Fibroblast of lung (primary cell): ENCODE results near the gene NEK10. TPM values are rescaled to one million over a fixed set of nuclear protein-coding genes. Genes with fewer than 3 reads are reported as not detected.

Experiments used
- DNase-seq, 2 donors: peaks; one replicate each; pipeline versions ENCODE4 v3.0.0 to v3.0.0-alpha.2; 2010; ENCODE audit warnings: low read depth in 2 of 2
- H2AFZ ChIP-seq: 2 replicates; pipeline ENCODE4 v1.5.1; 2012; ENCODE audit warnings: low read length, control low read depth, inconsistent platforms
- H3K27ac ChIP-seq: 2 replicates; pipeline ENCODE4 v1.5.1; 2011; ENCODE audit warnings: low read length, control low read depth; ENCODE audit not compliant: insufficient read depth
- H3K27me3 ChIP-seq: 2 replicates; pipeline ENCODE4 v1.5.1; 2011; ENCODE audit warnings: mild to moderate bottlenecking, low read length; ENCODE audit not compliant: control insufficient read depth, insufficient read depth
- H3K36me3 ChIP-seq: 2 replicates; pipeline ENCODE4 v1.5.1; 2011; ENCODE audit warnings: low read length; ENCODE audit not compliant: control insufficient read depth, insufficient read depth
- H3K4me1 ChIP-seq: 2 replicates; pipeline ENCODE4 v1.5.1; 2011; ENCODE audit warnings: low read length; ENCODE audit not compliant: control insufficient read depth, insufficient read depth; ENCODE audit errors: extremely low read depth
- H3K4me2 ChIP-seq: 2 replicates; pipeline ENCODE4 v1.5.1; 2011; ENCODE audit warnings: low read length, control low read depth; ENCODE audit not compliant: insufficient read depth; ENCODE audit errors: extremely low read depth
- H3K4me3 ChIP-seq, 4 experiments: fragments of 200-600 bp in 1 of 4; sonication (generic) in 1 of 4; replicated peaks in 1 of 4; 2 replicates each; pipeline ENCODE4 v1.5.1; 2011 to 2016; ENCODE audit warnings: low read length in 4 of 4, low read depth in 3 of 4, mild to moderate bottlenecking in 3 of 4, control low read depth in 2 of 4, inconsistent platforms in 1 of 4, mixed read lengths in 1 of 4; ENCODE audit not compliant: insufficient read depth in 1 of 4; ENCODE audit errors: control extremely low read depth in 1 of 4
- H3K79me2 ChIP-seq: 2 replicates; pipeline ENCODE4 v1.5.1; 2012; ENCODE audit warnings: mild to moderate bottlenecking, low read length, inconsistent platforms; ENCODE audit not compliant: control insufficient read depth, insufficient read depth
- H3K9ac ChIP-seq: 2 replicates; pipeline ENCODE4 v1.5.1; 2011; ENCODE audit warnings: mild to moderate bottlenecking, low read length, control low read depth; ENCODE audit not compliant: insufficient read depth
- H3K9me3 ChIP-seq: 2 replicates; pipeline ENCODE4 v1.5.1; 2012; ENCODE audit warnings: low read depth, low read length; ENCODE audit not compliant: control insufficient read depth, insufficient read depth
- H4K20me1 ChIP-seq: 2 replicates; pipeline ENCODE4 v1.5.1; 2011; ENCODE audit warnings: low read length; ENCODE audit not compliant: control insufficient read depth, insufficient read depth; ENCODE audit errors: extremely low read depth
- EZH2 ChIP-seq: IDR thresholded peaks from 2 replicates; pipeline ENCODE4 v1.5.1; 2012; ENCODE audit warnings: low read length, control low read depth, mild to moderate bottlenecking; ENCODE audit errors: missing control alignments
- polyA plus RNA-seq, 2 donors: library from polyadenylated mRNA; depleted of rRNA in 1 of 2; stranded (reverse) in 1 of 2; unstranded in 1 of 2; fragments of >200 nt; gene quantifications; 2 replicates each; pipeline ENCODE4 v1.2.1, GENCODE V29; 2011 to 2012; ENCODE audit warnings: missing spikeins in 1 of 2
- total RNA-seq: library from RNA; depleted of rRNA; stranded (reverse); fragments of >200 nt; gene quantifications from 2 replicates; pipeline ENCODE4 v1.2.1, GENCODE V29; 2014
- TF ChIP-seq, protein P1 (sequence below), 2 donors: IDR thresholded peaks in 1 of 2; conservative IDR thresholded peaks in 1 of 2; 1 replicate in 1 of 2; 2 replicates in 1 of 2; pipeline ENCODE4 v1.5.1; 2011 to 2012; ENCODE audit warnings: low read length in 2 of 2, control low read depth in 1 of 2, inconsistent platforms in 1 of 2, low read depth in 1 of 2, mild to moderate bottlenecking in 1 of 2

The NEK10 gene
- total and polyA plus RNA-seq, 2 donors (not counting 1 experiment from before 2014, with no cell fraction given) = 1.4 to 23.0 TPM

GRCh38 chr3:27358372-27358771 is 10.8 kb downstream of the NEK10 start:
- H3K4me3 ChIP-seq = no peak overlapping the region
- H4K20me1 ChIP-seq = no peaks in the 10 kb centered on the region
- H3K79me2 ChIP-seq = no peaks in the 10 kb centered on the region
- H3K4me1 ChIP-seq = peaks cover 6% of the 10 kb centered on the region
- DNase-seq = no peak
- no peaks in the 10 kb centered on the region for H3K9me3 ChIP-seq
- no peaks in the 10 kb centered on the region for H3K36me3 ChIP-seq
- H3K27me3 ChIP-seq = no peaks in the 10 kb centered on the region
- H3K27ac ChIP-seq = no peak overlapping the region
- TF ChIP-seq, protein P1, sequence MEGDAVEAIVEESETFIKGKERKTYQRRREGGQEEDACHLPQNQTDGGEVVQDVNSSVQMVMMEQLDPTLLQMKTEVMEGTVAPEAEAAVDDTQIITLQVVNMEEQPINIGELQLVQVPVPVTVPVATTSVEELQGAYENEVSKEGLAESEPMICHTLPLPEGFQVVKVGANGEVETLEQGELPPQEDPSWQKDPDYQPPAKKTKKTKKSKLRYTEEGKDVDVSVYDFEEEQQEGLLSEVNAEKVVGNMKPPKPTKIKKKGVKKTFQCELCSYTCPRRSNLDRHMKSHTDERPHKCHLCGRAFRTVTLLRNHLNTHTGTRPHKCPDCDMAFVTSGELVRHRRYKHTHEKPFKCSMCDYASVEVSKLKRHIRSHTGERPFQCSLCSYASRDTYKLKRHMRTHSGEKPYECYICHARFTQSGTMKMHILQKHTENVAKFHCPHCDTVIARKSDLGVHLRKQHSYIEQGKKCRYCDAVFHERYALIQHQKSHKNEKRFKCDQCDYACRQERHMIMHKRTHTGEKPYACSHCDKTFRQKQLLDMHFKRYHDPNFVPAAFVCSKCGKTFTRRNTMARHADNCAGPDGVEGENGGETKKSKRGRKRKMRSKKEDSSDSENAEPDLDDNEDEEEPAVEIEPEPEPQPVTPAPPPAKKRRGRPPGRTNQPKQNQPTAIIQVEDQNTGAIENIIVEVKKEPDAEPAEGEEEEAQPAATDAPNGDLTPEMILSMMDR (conservative IDR thresholded peaks at IDR 0.05 in 1 of 2, IDR thresholded peaks at IDR 0.05 in 1 of 2; ENCODE audit: low read depth in 1 of 2, low read length in 2 of 2) = no peak
- no peak overlapping the region for H2AFZ ChIP-seq
- no peak overlapping the region for H3K9ac ChIP-seq
- no peak overlapping the region for H3K4me2 ChIP-seq

GRCh38 chr3:27357665-27358258 is 11.4 kb downstream of the NEK10 start:
- Histone ChIP-seq H4K20me1 (no peaks in the 10 kb centered on the region), H3K79me2 (no peaks in the 10 kb centered on the region), H2AFZ (no peak overlapping the region), H3K36me3 (no peaks in the 10 kb centered on the region), H3K4me1 (peaks cover 6% of the 10 kb centered on the region), H3K27me3 (no peaks in the 10 kb centered on the region), H3K4me2 (no peak overlapping the region), H3K27ac (no peak overlapping the region), H3K9ac (no peak overlapping the region), H3K4me3 (no peak overlapping the region), H3K9me3 (no peaks in the 10 kb centered on the region)
- DNase-seq = peak; percentile 39 to 70
- TF ChIP-seq, protein P1 (conservative IDR thresholded peaks at IDR 0.05 in 1 of 2, IDR thresholded peaks at IDR 0.05 in 1 of 2; ENCODE audit: low read depth in 1 of 2, low read length in 2 of 2) = peak; percentile 57 to 81
- TF ChIP-seq EZH2 = no peak

DNA sequence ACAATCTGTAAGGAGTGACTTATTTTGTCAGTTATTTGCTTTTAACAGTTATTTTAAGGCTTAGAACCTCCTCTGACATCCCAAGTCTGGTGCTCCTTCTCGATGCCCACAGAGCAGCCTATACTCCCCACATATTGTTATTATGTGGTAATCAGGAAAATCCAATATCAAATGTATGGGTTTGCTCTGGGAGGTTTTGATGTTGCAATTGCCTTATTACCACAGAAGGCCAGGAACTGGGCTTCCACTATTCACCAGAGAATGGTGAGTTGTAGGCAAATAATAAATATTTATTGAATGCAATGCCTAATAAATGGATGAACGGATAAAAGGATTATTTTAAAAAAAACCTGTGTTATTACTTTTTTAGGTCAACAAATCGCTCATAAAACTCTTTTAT is 12.2 kb downstream of the NEK10 start:
- no peaks in the 10 kb centered on the region for H3K36me3 ChIP-seq
- H3K9me3 ChIP-seq = no peaks in the 10 kb centered on the region
- H3K27ac ChIP-seq = no peak overlapping the region
- H3K4me2 ChIP-seq = no peak overlapping the region
- no peak overlapping the region for H3K9ac ChIP-seq
- no peak overlapping the region for H2AFZ ChIP-seq
- H3K4me1 ChIP-seq = peaks cover 6% of the 10 kb centered on the region
- no peaks in the 10 kb centered on the region for H3K79me2 ChIP-seq
- H3K27me3 ChIP-seq = no peaks in the 10 kb centered on the region
- H4K20me1 ChIP-seq = no peaks in the 10 kb centered on the region
- H3K4me3 ChIP-seq = no peak overlapping the region
- TF ChIP-seq EZH2 = no peak
- TF ChIP-seq, protein P1 (conservative IDR thresholded peaks at IDR 0.05 in 1 of 2, IDR thresholded peaks at IDR 0.05 in 1 of 2; ENCODE audit: low read depth in 1 of 2, low read length in 2 of 2) = no peak
- peak in 1 of 2 donors; percentile 24 for DNase-seq
